ENCODE results near the gene PLTP. TPM values are rescaled to one million over a fixed set of nuclear protein-coding genes. Genes with fewer than 3 reads are reported as not detected.

The PLTP gene
- total and polyA plus RNA-seq, 2 of the 13 experiments (the other 11 are each of a cell fraction or from before 2014, with no cell fraction given), result 16.9 to 28.6 TPM

- TF ChIP-seq HNF4A (CRISPR knock-in tag; IDR thresholded peaks at IDR 0.05) (peak; percentile 93), ZMYM2 (CRISPR knock-in tag; IDR thresholded peaks at IDR 0.05) (peak; percentile 88), CEBPB (IDR thresholded peaks at IDR 0.05; ENCODE audit: borderline replicate concordance, low read depth, low read length) (peak; percentile 80), NR2F2 (IDR thresholded peaks at IDR 0.05; ENCODE audit: borderline replicate concordance, low read depth) (no peak), PITX1 (CRISPR knock-in tag; IDR thresholded peaks at IDR 0.05) (peak; percentile 53; the same call in 1 of the 2 replicates), EHMT2 (IDR thresholded peaks at IDR 0.05; ENCODE audit: borderline replicate concordance, low read depth, low read length) (0 out of 2 replicates have a peak, but pooled peaks have one; percentile 30), TARDBP (CRISPR knock-in tag; IDR thresholded peaks at IDR 0.05) (peak; percentile 73; the same call in 1 of the 2 replicates), SMARCC2 (IDR thresholded peaks at IDR 0.05) (peak; percentile 32; the same call in 1 of the 2 replicates), ZKSCAN8 (CRISPR knock-in tag; IDR thresholded peaks at IDR 0.05; ENCODE audit: borderline replicate concordance) (peak; percentile 83), ZFP36L1 (CRISPR knock-in tag; IDR thresholded peaks at IDR 0.05) (peak; percentile 57; the same call in 1 of the 2 replicates), SAP130 (CRISPR knock-in tag; IDR thresholded peaks at IDR 0.05; ENCODE audit: low read depth) (peak; percentile 83), CEBPG (CRISPR knock-in tag; IDR thresholded peaks at IDR 0.05) (peak; percentile 87), TCF7 (IDR thresholded peaks at IDR 0.05; ENCODE audit: low read depth) (peak; percentile 67), FOXJ3 (CRISPR knock-in tag; IDR thresholded peaks at IDR 0.05; ENCODE audit: borderline replicate concordance) (0 out of 2 replicates have a peak, but pooled peaks have one; percentile 75), HDAC2 (CRISPR knock-in tag; IDR thresholded peaks at IDR 0.05) (peak; percentile 80; the same call in 1 of the 2 replicates), ZNF20 (CRISPR knock-in tag; IDR thresholded peaks at IDR 0.05) (no peak), ZMYM4 (CRISPR knock-in tag; IDR thresholded peaks at IDR 0.05) (peak; percentile 35; the same call in 1 of the 2 replicates), SALL1 (CRISPR knock-in tag; IDR thresholded peaks at IDR 0.05) (peak; percentile 74), STAT6 (CRISPR knock-in tag; IDR thresholded peaks at IDR 0.05; ENCODE audit: borderline replicate concordance) (peak; percentile 69; the same call in 1 of the 2 replicates), PBX2 (CRISPR knock-in tag; IDR thresholded peaks at IDR 0.05) (no peak)
- TF ChIP-seq, protein P1, sequence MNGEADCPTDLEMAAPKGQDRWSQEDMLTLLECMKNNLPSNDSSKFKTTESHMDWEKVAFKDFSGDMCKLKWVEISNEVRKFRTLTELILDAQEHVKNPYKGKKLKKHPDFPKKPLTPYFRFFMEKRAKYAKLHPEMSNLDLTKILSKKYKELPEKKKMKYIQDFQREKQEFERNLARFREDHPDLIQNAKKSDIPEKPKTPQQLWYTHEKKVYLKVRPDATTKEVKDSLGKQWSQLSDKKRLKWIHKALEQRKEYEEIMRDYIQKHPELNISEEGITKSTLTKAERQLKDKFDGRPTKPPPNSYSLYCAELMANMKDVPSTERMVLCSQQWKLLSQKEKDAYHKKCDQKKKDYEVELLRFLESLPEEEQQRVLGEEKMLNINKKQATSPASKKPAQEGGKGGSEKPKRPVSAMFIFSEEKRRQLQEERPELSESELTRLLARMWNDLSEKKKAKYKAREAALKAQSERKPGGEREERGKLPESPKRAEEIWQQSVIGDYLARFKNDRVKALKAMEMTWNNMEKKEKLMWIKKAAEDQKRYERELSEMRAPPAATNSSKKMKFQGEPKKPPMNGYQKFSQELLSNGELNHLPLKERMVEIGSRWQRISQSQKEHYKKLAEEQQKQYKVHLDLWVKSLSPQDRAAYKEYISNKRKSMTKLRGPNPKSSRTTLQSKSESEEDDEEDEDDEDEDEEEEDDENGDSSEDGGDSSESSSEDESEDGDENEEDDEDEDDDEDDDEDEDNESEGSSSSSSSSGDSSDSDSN (CRISPR knock-in tag; IDR thresholded peaks at IDR 0.05), result peak; percentile 37; the same call in 1 of the 2 replicates
- TF ChIP-seq, protein P2, sequence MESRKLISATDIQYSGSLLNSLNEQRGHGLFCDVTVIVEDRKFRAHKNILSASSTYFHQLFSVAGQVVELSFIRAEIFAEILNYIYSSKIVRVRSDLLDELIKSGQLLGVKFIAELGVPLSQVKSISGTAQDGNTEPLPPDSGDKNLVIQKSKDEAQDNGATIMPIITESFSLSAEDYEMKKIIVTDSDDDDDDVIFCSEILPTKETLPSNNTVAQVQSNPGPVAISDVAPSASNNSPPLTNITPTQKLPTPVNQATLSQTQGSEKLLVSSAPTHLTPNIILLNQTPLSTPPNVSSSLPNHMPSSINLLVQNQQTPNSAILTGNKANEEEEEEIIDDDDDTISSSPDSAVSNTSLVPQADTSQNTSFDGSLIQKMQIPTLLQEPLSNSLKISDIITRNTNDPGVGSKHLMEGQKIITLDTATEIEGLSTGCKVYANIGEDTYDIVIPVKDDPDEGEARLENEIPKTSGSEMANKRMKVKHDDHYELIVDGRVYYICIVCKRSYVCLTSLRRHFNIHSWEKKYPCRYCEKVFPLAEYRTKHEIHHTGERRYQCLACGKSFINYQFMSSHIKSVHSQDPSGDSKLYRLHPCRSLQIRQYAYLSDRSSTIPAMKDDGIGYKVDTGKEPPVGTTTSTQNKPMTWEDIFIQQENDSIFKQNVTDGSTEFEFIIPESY (CRISPR knock-in tag; IDR thresholded peaks at IDR 0.05), result no peak
Measured at GRCh38 chr20:45863543-45864470, 48.1 kb downstream of the PLTP start (continued).

Data from HepG2 (cell line).